Measurements from ENCODE around the gene TSPAN33.

The TSPAN33 gene

DNA sequence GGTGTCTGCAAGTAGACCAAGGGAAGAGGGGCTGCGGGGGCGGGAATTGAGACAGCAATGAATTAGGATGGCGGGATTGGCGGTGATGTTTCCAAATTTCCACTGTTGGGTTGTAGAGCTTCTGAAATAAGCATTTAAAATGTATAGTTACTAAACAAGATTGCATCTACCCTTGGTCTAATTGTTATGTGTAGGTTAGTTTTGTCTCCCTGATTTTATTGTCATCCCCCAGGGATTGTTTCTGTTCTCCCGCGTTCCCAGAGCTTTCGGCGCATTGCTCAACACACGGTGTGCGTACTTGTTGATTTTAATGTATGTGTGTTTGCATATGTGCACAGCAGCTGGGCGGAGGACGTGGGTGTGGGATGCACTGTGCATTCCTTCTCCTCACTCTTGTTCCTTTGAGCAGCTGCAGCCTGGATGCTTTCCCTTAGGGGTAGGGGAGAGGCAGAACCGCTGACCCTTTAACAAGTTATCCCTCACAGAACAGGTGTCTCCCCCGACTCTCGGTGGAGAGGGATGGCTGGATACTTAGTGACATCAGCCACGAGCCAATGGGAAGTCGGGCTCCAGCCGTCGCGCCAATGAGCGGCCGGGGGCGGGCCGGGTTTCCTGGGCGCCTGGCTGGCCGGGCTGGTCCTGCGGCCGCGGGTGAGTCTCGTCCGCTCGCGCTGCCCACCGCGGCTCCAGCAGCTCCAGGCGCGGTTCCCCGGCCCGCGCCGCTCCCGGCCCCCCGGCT lies at the start of gene TSPAN33:
Gene TSPAN33, plus strand, starts transcription at position 613 of the 739 bp plus-strand sequence. CDS start 274 bp downstream, outside the sequence.
- H3K4me3 ChIP-seq (ENCODE audit: low read depth in 1 of 2, low read length in 2 of 2), result peak within 1 kb of the TSS; percentile 42 to 81
- H3K4me1 ChIP-seq (ENCODE audit: insufficient read depth, low read length), result peaks cover 11% of the 10 kb centered on the region
- no peak within 1 kb of the TSS for H3K27ac ChIP-seq (ENCODE audit: low read depth, low read length)
- H3K9me3 ChIP-seq (ENCODE audit: low read length), result no peaks in the 10 kb centered on the region
- H3K27me3 ChIP-seq (ENCODE audit: control insufficient read depth in 1 of 2, insufficient read depth in 2 of 2, low read length in 2 of 2), result no peaks in the 10 kb centered on the region
- no peak within 1 kb of the TSS for H3K9ac ChIP-seq (ENCODE audit: low read length)
- no peaks in the 10 kb centered on the region for H3K36me3 ChIP-seq (ENCODE audit: insufficient read depth, low read length)

- H3K4me3 ChIP-seq (ENCODE audit: low read depth in 1 of 2, low read length in 2 of 2), result no peak overlapping the region
- H3K27ac ChIP-seq (ENCODE audit: low read depth, low read length), result no peak overlapping the region
- no peaks in the 10 kb centered on the region for H3K9me3 ChIP-seq (ENCODE audit: low read length)
- H3K36me3 ChIP-seq (ENCODE audit: insufficient read depth, low read length), result no peaks in the 10 kb centered on the region
- no peaks in the 10 kb centered on the region for H3K27me3 ChIP-seq (ENCODE audit: control insufficient read depth in 1 of 2, insufficient read depth in 2 of 2, low read length in 2 of 2)
- H3K4me1 ChIP-seq (ENCODE audit: insufficient read depth, low read length), result no peaks in the 10 kb centered on the region
- no peak overlapping the region for H3K9ac ChIP-seq (ENCODE audit: low read length)
Observed at GRCh38 chr7:129095258-129095657, 49.2 kb upstream of the TSPAN33 start.

- Histone ChIP-seq H3K27ac (ENCODE audit: low read depth, low read length) (no peak overlapping the region), H3K9ac (ENCODE audit: low read length) (no peak overlapping the region), H3K36me3 (ENCODE audit: insufficient read depth, low read length) (no peaks in the 10 kb centered on the region), H3K9me3 (ENCODE audit: low read length) (no peaks in the 10 kb centered on the region), H3K27me3 (ENCODE audit: control insufficient read depth in 1 of 2, insufficient read depth in 2 of 2, low read length in 2 of 2) (no peaks in the 10 kb centered on the region), H3K4me3 (ENCODE audit: low read depth in 1 of 2, low read length in 2 of 2) (no peak overlapping the region), H3K4me1 (ENCODE audit: insufficient read depth, low read length) (no peaks in the 10 kb centered on the region)
Observed at GRCh38 chr7:129098409-129099084, 46.0 kb upstream of the TSPAN33 start.

DNA sequence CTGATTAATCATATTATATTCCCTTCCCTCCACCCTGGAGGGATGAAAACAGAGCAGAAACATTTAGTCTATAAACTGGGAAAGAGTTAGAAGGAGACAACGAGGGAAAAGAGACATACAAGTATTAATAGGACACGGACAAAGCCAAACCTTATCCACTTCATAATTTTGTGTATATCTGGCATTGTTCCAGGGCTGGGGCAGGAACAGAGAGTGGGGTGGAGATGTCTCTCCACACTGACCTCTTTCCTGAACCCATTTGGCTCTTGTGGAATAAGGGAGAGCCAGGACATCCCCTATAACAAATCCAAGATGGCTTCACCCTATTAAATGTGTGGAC lies 43.7 kb upstream of the TSPAN33 start:
- no peak overlapping the region for H3K9ac ChIP-seq (ENCODE audit: low read length)
- H3K9me3 ChIP-seq (ENCODE audit: low read length), result no peaks in the 10 kb centered on the region
- H3K27ac ChIP-seq (ENCODE audit: low read depth, low read length), result no peak overlapping the region
- H3K4me1 ChIP-seq (ENCODE audit: insufficient read depth, low read length), result no peaks in the 10 kb centered on the region
- H3K36me3 ChIP-seq (ENCODE audit: insufficient read depth, low read length), result no peaks in the 10 kb centered on the region
- H3K27me3 ChIP-seq (ENCODE audit: control insufficient read depth in 1 of 2, insufficient read depth in 2 of 2, low read length in 2 of 2), result no peaks in the 10 kb centered on the region
- H3K4me3 ChIP-seq (ENCODE audit: low read depth in 1 of 2, low read length in 2 of 2), result no peak overlapping the region

DNA sequence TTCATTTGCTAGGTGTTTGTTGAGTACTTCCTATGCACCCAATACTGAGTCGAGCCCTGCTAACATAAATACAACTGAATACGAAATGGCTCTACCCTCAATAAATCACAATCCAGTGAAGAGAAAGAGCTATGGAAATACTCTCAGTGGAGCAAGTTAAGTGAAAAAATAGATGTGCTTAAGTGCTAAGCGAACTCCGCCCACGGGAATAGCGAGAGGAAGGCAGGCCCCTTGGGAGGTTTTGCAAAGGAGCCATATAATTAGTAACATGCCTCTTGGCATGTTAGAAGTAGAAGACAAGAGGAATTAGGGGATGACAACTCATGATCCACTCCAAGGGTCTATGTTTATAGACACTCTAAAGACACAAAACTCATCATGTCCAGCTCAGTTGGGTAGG lies 42.8 kb upstream of the TSPAN33 start:
- H3K27me3 ChIP-seq (ENCODE audit: control insufficient read depth in 1 of 2, insufficient read depth in 2 of 2, low read length in 2 of 2), result no peaks in the 10 kb centered on the region
- H3K4me3 ChIP-seq (ENCODE audit: low read depth in 1 of 2, low read length in 2 of 2), result no peak overlapping the region
- H3K36me3 ChIP-seq (ENCODE audit: insufficient read depth, low read length), result no peaks in the 10 kb centered on the region
- H3K27ac ChIP-seq (ENCODE audit: low read depth, low read length), result no peak overlapping the region
- no peaks in the 10 kb centered on the region for H3K4me1 ChIP-seq (ENCODE audit: insufficient read depth, low read length)
- H3K9ac ChIP-seq (ENCODE audit: low read length), result no peak overlapping the region
- H3K9me3 ChIP-seq (ENCODE audit: low read length), result no peaks in the 10 kb centered on the region

- H3K4me3 ChIP-seq (ENCODE audit: low read depth in 1 of 2, low read length in 2 of 2), result no peak overlapping the region
- no peaks in the 10 kb centered on the region for H3K27me3 ChIP-seq (ENCODE audit: control insufficient read depth in 1 of 2, insufficient read depth in 2 of 2, low read length in 2 of 2)
- no peaks in the 10 kb centered on the region for H3K36me3 ChIP-seq (ENCODE audit: insufficient read depth, low read length)
- H3K27ac ChIP-seq (ENCODE audit: low read depth, low read length), result no peak overlapping the region
- no peaks in the 10 kb centered on the region for H3K4me1 ChIP-seq (ENCODE audit: insufficient read depth, low read length)
- H3K9me3 ChIP-seq (ENCODE audit: low read length), result no peaks in the 10 kb centered on the region
- H3K9ac ChIP-seq (ENCODE audit: low read length), result no peak overlapping the region
Observed at GRCh38 chr7:129103561-129104324, 40.8 kb upstream of the TSPAN33 start.

DNA sequence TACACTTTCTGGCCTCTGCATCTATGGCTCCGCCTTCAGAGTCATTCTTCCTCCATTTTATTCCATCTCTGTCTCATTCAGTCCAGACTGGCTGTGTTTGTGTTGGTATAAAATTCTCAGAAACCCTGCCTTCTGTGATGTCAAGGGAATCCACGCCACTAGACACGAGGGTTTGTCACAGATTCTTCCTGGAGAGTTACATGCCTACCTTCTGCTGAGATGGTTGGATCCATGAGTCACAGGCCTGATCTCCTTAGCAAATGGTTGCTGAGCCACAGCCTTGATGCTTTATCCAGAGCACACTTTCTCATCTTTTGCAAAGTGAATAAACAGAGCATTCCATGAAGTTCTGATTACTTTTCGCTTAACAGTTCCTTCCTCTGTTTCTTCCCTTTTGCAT lies 35.9 kb upstream of the TSPAN33 start:
- Histone ChIP-seq H3K27me3 (ENCODE audit: control insufficient read depth in 1 of 2, insufficient read depth in 2 of 2, low read length in 2 of 2) (no peaks in the 10 kb centered on the region), H3K4me3 (ENCODE audit: low read depth in 1 of 2, low read length in 2 of 2) (no peak overlapping the region), H3K36me3 (ENCODE audit: insufficient read depth, low read length) (no peaks in the 10 kb centered on the region), H3K27ac (ENCODE audit: low read depth, low read length) (no peak overlapping the region), H3K4me1 (ENCODE audit: insufficient read depth, low read length) (no peaks in the 10 kb centered on the region), H3K9me3 (ENCODE audit: low read length) (no peaks in the 10 kb centered on the region), H3K9ac (ENCODE audit: low read length) (no peak overlapping the region)

DNA sequence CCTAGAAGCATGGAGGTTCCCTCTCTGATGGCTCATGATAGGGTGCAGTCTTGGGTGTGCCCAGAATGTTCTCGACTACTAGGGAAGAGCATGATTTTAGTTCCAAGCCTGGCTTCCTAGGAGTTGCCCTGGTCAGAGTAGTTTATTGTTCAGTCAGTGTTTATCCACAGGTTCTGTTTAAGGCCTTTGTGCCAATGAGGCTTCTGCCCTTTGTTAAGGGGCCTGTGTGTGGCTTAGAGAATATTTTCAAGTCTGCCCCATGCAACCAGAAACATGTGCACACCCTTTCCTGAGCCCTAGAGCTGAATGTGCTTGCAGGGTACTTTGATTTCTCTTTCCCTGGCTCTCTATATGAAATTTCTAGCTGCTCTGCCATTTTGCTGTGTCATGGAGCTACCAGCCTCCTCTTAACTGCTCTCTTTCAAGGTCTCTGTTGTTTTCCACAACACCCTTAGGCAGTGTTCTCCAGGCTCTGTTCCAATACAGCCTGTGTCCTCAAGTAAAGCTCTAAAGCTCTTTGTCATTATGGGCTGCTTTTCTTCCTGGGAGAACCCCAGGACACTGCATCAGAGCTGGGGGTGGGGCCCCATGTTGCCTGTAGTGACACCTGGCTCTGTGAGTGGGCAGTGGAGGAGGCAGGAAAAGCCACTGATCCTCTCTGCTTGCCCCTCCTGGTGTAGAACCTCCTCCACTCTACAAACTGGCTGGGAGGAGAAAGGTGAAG lies 34.1 kb upstream of the TSPAN33 start:
- Histone ChIP-seq H3K27ac (ENCODE audit: low read depth, low read length) (no peak overlapping the region), H3K9ac (ENCODE audit: low read length) (no peak overlapping the region), H3K27me3 (ENCODE audit: control insufficient read depth in 1 of 2, insufficient read depth in 2 of 2, low read length in 2 of 2) (no peaks in the 10 kb centered on the region)

DNA sequence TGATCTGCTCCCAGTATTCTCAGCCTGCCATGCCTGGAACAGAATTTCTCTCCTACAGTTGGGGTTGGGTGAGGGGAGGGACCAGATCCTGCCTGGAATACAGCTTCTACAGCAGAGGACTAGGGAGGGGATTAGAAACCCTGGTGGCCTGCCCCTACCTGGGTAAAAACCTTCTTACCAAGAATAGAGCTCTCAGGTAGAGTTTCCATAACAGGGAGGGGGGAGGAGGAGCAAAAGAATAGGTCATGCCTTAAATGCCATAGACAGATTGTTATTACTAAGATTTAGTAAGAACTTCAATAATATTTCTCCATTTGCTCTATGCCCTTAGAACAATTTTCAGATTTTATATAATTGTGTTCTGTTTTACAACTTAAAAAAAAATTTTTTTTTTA lies 33.5 kb upstream of the TSPAN33 start:
- no peaks in the 10 kb centered on the region for H3K27me3 ChIP-seq (ENCODE audit: control insufficient read depth in 1 of 2, insufficient read depth in 2 of 2, low read length in 2 of 2)
- no peaks in the 10 kb centered on the region for H3K36me3 ChIP-seq (ENCODE audit: insufficient read depth, low read length)
- H3K9ac ChIP-seq (ENCODE audit: low read length), result no peak overlapping the region
- H3K27ac ChIP-seq (ENCODE audit: low read depth, low read length), result no peak overlapping the region
- no peak overlapping the region for H3K4me3 ChIP-seq (ENCODE audit: low read depth in 1 of 2, low read length in 2 of 2)
- no peaks in the 10 kb centered on the region for H3K4me1 ChIP-seq (ENCODE audit: insufficient read depth, low read length)
- H3K9me3 ChIP-seq (ENCODE audit: low read length), result no peaks in the 10 kb centered on the region

More for the DNA sequence above, 34.1 kb upstream of the TSPAN33 start:
- H3K36me3 ChIP-seq (ENCODE audit: insufficient read depth, low read length), result no peaks in the 10 kb centered on the region
- no peaks in the 10 kb centered on the region for H3K9me3 ChIP-seq (ENCODE audit: low read length)
- H3K4me1 ChIP-seq (ENCODE audit: insufficient read depth, low read length), result no peaks in the 10 kb centered on the region
- no peak overlapping the region for H3K4me3 ChIP-seq (ENCODE audit: low read depth in 1 of 2, low read length in 2 of 2)

DNA sequence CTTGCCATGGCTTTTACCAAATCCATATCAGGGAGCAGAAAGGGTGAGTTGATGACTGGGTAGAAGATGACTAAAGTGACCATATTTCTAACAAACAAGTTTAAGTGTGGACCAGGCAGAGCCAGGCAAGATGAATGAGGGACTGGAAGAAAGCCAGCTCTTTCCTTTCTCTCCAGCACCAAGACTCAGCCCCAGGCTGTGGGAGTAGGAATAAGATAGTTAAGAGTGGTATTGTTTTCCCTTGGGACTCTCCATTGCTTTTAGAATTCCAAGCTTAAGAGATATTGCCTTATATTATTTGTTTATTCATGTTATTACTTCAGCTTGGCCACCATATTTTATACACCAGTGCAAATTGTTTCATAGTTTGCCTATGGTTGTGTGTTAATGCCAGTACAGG lies 28.8 kb upstream of the TSPAN33 start:
- H3K4me3 ChIP-seq (ENCODE audit: low read depth in 1 of 2, low read length in 2 of 2), result no peak overlapping the region

DNA sequence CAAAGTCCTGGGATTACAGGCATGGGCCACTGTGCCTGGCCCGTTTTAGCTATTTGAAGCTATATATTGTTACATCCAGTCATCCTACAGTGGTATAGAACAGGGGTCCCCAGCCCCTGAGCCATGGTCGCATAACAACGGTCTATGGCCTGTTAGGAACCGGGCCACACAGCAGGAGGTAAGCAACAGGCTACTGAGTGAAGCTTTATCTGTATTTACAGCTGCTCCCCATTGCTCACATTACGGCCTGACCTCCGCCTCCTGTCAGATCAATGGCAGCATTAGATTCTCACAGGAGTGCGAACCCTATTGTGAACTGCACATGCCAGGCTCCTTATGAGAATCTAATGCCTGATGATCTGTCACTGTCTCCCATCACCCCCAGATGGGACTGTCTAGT lies 26.3 kb upstream of the TSPAN33 start:
- H3K36me3 ChIP-seq (ENCODE audit: insufficient read depth, low read length), result no peaks in the 10 kb centered on the region
- no peaks in the 10 kb centered on the region for H3K4me1 ChIP-seq (ENCODE audit: insufficient read depth, low read length)
- H3K27ac ChIP-seq (ENCODE audit: low read depth, low read length), result no peak overlapping the region
- H3K9ac ChIP-seq (ENCODE audit: low read length), result no peak overlapping the region
- no peaks in the 10 kb centered on the region for H3K27me3 ChIP-seq (ENCODE audit: control insufficient read depth in 1 of 2, insufficient read depth in 2 of 2, low read length in 2 of 2)
- no peak overlapping the region for H3K4me3 ChIP-seq (ENCODE audit: low read depth in 1 of 2, low read length in 2 of 2)
- H3K9me3 ChIP-seq (ENCODE audit: low read length), result no peaks in the 10 kb centered on the region

More for the DNA sequence above, 28.8 kb upstream of the TSPAN33 start:
- H3K27ac ChIP-seq (ENCODE audit: low read depth, low read length), result no peak overlapping the region
- H3K4me1 ChIP-seq (ENCODE audit: insufficient read depth, low read length), result no peaks in the 10 kb centered on the region
- no peaks in the 10 kb centered on the region for H3K9me3 ChIP-seq (ENCODE audit: low read length)
- H3K27me3 ChIP-seq (ENCODE audit: control insufficient read depth in 1 of 2, insufficient read depth in 2 of 2, low read length in 2 of 2), result no peaks in the 10 kb centered on the region
- no peak overlapping the region for H3K9ac ChIP-seq (ENCODE audit: low read length)
- no peaks in the 10 kb centered on the region for H3K36me3 ChIP-seq (ENCODE audit: insufficient read depth, low read length)
